ENCODE data around the gene ZBTB8A.
"Not testable (repeated sequence)": the region's sequence is repeated elsewhere in the genome, so short reads cannot be mapped to it uniquely, and the experiment has no call there.

ZBTB8A gene

DNA sequence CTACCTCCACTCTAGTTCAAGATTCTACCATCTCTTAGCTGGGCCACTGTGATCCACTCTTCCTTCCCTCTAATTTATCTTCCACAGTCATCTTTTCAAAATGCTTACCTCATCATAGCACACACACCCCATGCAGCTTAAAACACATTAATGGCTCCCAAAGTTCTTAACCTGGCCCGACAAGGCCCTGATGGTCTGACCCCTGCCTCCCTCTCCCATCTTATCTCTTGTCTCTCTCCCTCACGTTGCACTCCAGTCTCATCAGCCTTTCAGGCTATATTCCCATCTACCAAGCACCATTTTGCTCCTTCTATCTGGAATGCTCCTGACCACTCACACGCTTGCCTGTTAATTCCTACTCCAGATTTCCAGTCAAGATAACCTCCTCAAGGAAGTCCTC lies 2.5 kb upstream of the ZBTB8A start:
- no peak for DNase-seq (ENCODE audit: low read depth)

DNA sequence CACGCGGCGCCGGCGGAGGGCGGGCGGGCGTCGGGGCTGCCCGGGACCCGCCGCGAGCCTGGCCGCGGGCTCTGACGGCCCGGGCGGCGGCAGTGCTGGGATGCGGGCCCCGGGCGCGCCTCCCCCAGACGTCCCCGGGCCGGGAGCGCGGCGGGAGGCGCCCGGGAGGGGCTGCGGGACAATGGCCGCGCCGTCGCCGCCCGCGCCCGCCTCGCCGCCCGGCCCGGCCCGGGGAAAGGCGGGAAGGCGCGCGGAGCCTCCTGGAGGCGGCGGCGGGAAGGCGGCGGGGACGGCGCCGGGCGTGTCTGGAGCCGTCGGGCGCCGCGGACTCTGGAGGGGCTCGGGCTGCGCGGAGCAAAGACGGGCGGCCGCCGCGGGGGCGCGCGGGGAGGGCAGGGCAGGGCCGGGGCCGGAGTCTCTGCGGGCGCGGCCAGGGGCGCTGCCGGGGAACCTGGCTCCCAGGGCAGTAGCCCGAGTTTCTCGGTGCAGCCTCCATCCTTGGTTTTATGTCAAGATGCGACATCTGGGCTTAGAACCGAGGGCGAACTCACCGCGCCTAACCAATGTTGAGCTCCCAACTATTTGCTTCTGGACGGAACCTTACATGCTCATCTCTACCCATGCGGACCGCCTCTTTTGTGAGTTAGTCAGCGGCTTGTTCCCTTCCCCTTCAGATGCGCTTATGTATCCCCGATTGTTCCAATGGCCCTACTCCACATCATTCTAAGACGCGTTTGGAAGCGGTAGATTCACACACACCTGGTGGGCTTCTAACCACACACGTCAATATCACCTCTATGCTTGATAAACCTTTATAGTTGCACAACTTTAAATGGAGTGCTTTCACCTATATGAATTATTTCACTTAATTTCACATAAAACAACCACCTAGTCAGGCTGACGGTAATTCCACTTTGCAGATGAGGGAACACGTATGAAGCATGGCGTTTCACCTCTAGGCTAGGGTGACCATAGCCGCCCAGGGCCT lies 651 bp downstream of the ZBTB8A start:
- DNase-seq (ENCODE audit: low read depth) = peak; percentile 59

DNA sequence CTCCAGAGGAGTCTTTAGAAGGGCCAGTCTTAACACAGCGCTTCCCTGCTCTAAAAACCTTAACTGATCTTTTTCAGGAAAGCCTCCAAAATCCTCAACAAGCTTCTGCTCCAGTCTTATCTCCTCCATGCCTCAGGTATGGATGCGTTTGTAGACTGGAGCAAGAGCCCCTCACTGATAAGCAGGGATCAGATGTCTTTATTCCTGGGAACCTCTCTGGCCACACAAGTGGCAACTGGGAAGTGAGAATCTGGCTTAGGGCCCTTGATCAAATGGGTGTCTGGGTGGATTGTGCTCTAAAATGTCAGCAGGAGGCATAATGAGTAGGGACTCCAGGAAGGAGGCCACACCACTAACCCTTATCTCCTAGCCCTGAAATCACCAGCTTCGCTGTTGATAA lies 1.4 kb downstream of the ZBTB8A start:
- no peak for DNase-seq (ENCODE audit: low read depth)

DNA sequence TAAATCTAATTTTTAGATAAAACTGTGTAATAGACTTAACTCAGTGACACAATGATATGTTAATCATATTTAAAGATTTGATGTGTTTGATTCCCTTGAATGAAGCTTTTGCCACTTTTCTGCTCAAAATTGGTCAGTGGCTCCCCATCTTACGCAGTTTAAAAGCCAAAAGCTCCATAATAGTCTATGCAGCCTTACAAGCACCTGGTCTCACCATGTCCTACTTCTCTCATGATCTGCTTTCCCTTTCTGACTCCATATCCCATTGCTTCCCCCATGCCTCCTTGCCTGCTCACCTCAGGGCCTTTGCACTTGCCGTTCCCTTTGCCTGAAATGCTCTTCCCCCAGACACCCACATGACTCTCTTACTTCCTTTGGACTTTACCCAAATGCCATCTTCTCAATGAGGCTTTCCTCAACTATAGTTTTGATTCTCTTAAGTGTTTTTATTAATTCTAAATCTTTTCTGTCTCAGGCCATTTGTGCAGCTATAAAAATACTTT lies 1.9 kb downstream of the ZBTB8A start:
- DNase-seq (ENCODE audit: low read depth) = no peak

DNA sequence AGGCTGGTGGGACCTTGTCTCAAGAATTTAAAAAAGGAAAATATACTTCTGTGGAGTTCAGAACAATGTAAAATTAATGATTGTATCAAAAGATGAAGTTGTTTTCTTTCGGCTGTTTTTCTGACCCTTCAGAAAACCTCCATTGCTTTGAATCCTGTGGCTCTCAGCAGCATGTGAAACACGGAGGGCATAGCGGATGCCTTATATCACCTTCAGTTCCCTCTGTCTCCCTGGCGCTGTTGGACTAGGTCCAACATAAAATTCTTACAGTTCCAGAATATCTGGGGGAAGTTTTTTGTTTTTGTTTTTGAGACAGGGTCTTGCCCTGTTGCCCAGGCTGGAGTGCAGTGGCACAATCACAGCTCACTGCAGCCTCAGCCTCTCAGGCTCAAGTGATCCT lies 7.4 kb downstream of the ZBTB8A start:
- no peak for DNase-seq (ENCODE audit: low read depth)

DNA sequence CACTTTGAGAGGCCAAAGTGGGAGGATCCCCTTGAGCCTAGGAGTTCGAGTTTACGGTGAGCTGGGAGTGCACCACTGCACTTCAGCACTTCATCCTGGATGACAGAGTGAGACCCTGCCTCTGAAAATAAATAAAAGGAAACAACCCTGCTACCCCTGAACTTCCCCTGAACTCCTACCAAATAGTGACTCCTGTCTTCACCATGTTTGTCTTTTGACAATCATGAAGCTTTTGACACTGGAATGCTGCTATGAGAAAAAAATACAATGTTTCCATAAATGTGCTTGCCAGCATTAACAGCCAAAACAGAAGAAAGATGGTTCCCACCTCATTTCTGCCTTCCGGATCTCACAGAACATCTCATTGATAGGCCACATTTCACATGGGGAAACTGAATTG lies 10.4 kb downstream of the ZBTB8A start:
- DNase-seq (ENCODE audit: low read depth) = no peak

DNA sequence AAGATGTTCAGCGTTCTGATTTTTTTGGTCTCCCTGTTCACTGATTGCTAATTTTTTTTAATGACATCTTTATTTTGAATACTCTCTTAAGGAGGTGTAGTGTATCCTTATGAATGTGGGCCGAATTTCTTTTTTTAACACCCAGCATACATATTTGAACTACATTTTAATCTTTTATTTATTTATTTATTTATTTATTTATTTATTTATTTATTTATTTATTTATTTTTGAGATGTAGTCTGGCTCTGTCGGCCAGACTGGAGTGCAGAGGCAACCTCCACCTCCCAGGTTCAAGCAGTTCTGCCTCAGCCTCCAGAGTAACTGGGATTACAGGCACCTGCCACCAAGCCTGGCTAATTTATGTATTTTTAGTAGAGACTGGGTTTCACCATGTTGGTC lies 15.1 kb downstream of the ZBTB8A start:
- DNase-seq (ENCODE audit: low read depth) = no peak

DNA sequence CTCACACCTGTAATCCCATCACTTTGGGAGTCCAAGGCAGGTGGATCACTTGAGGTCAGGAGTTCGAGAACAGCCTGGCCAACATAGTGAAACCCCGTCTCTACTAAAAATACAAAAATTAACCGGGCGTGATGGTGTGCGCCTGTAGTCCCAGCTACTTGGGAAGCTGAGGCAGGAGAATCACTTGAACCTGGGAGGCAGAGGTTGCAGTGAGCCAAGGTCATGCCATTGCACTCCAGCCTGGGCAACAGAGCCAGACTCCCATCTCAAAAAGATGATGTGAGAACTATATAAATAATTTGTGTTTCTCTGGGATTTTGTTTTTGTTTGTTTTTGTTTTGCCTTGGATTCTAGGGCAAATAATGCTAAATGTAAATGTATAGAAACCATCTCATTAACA lies 17.8 kb downstream of the ZBTB8A start:
- not testable (repeated sequence) for DNase-seq (ENCODE audit: low read depth)

DNA sequence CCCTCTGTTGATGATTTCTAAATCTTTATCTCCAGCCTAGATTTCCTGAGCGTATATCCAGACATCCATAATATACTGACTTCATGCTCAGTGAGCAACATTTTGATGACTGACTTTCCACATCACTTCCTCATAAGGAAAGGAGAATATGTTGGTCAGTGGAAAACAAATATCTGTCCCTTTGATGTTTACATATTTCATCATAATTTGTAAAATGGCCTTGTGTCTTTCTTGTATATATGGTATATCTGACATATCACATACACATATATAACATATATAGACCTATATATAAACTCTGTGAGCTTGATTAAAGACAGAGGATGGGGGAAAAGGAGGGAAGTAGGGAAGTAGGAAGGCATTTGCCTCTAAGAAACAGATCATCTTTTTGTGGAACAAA lies 18.6 kb downstream of the ZBTB8A start:
- DNase-seq (ENCODE audit: low read depth) = no peak

DNA sequence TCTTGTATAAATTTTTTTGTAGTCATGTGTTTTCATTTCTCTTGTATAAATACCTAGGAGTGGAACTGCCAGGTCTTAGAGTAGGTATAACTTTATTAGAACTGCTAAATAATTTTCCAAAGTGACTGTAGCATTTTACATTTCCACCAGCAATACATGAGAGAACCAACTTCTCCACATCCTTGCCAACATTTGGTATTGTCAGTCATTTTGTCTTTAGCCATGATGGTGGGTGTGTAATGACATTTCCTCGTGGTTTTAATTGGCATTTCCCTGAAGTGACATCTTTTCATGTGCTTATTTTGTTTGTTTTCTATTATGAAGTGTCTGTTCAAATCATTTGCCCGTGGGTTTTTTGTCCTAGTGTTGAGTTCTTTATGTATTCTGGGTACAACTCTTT lies 29.7 kb downstream of the ZBTB8A start:
- DNase-seq (ENCODE audit: low read depth) = no peak

DNA sequence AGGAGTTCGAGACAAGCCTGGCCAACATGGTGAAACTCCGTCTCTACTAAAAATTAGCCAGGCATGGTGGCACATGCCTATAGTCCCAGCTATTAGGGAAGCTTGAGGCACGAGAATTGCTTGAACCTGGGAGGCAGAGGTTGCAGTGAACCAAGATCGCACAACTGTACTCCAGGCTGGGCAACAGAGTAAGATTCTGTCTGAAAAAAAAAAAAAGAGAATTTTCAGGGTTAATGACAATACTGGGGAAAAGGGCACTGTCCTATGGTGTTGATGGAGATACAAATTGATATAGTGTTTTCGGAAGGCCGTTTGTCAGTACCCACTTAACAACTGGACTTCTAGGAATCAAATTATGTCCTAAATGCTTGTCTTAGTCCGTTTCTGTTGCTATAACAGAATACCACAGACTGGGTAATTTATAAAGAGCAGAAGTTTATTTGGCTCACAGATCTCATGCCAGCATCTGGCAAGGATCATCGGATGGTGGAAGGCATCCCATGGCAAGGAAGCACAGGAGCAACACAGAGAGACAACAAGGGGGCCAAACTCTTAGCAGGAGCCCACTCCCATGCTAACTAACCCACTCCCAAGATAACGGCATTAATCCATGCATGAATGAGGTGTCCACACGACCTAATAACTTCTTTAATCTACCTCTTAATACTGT lies 41.3 kb downstream of the ZBTB8A start:
- no peak for DNase-seq (ENCODE audit: low read depth)

DNA sequence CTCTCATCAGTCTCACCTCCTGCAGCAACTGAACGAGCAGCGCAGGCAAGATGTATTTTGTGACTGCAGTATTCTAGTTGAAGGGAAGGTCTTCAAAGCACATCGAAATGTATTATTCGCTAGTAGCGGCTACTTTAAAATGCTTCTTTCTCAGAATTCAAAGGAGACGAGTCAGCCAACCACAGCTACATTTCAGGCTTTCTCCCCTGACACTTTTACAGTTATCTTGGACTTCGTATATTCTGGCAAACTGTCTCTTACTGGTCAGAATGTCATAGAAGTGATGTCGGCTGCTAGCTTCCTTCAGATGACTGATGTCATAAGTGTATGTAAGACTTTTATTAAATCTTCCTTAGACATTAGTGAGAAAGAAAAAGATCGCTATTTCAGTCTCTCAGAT lies 53.7 kb downstream of the ZBTB8A start:
- DNase-seq (ENCODE audit: low read depth) = peak; percentile 29

DNA sequence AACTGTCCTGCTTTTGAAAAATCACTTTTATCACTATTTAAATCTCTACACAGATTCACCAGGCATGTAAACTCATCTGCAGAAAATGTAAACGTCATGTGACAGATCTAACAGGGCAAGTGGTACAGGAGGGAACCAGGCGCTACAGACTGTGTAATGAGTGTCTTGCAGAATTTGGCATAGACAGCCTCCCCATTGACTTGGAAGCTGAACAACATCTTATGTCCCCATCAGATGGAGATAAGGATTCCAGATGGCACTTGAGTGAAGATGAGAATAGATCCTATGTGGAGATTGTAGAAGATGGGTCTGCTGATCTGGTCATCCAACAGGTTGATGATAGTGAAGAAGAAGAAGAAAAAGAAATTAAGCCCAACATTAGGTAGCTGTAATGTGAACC lies 60.8 kb downstream of the ZBTB8A start:
- DNase-seq (ENCODE audit: low read depth) = no peak

DNA sequence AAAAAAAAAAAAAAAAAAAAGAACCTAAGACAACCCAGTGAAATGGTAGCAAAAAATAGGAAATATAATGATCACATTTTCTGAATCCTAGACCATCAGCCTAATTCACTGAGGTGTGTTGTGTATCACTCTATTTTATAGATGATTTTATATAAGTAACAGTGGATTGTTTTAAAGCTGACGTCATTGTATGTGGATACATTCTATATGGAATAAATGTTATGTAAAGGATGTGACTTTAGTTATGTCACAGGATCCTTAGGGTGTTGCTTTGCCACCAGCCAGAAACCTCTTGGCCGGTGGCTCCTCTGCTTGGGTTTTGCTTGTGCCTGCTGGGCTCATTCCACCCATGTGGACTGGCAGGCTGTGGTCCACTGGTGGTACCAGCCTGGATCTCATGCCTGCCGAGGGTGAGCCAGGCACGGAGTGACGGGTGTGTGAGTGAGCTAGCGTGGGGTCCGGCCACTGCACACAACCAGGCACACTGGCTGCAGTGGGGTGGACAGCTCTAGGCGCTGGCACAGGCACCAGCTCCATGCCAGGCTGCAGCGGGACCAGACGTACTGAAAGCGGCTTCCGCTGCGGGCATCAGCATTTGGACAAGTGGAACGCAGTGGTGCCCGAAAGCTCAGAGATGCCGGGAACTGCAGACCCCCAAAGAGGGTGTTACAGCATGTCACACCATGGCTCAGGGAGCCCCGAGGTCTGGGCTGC lies 66.6 kb downstream of the ZBTB8A start:
- DNase-seq (ENCODE audit: low read depth) = no peak

DNA sequence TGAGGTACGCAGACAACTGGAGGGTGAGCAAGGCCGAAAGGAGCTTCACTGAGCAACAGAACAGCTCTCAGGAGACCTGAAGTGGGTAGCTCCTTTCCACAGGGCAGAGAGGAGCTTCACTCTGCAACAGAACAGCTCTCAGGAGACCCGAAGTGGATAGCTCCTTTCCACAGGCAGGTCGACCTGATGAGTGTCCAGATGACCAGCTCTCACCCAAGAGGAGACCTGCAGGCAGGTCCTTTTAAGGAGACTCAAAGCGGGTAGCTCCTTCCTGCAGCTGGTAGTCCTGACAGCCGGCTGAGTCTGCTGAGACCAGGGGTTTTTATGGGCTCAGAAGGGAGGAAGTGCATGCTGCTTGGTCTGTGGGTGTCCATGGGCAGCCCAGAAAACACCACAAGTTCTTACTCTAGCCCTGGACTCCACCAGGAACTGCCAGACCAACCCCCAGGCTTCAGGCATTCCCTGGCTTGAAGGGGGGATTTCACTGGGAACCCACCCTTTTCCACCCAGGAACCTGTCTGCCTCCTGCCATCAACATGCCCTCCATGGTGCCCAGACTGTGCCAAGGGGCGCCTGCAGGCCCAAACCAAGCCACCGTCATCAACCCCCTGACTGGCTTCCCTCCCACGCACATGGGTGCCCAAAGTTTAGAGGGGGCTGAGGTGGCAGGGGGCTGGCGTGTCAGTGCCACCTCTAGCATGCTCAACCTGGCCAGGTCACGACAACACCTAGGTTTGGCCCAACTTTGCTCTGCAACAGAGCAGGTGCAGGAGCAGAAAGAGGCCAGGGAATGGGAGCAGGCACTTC lies 67.5 kb downstream of the ZBTB8A start:
- no peak for DNase-seq (ENCODE audit: low read depth)

DNA sequence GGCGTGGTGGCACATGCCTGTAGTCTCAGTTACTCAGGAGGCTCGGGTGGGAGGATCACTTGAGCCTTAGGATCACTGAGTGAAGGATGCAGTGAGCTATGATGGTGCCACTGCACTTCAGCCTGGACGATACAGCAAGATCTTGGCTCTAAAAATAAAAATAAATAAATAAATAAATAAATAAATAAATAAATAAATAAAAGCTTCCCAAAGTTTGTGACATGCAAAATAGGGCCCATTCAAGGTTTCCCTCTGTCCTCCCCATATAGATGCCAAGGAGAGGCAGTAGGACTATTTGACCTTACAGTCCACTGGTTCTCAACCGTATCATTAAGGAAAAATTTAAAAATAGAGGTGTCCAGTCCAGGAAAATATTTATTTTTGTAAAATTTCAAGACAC lies 70.0 kb downstream of the ZBTB8A start:
- DNase-seq (ENCODE audit: low read depth) = no peak

DNA sequence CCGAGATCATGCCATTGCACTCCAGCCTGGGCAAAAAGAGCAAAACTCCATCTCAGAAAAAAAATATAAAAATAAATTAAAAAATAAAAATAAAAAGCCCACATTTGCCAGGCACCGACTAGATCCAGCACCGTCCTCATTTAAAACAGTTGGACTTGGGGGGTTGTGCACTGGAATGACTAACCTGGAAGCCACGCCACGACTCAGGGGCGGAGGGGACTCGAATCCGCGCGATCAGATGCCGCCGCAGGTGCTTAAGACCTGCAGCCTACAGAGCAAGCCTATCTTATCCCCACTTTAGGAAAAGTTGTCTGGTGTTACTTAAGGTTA lies 72.6 kb downstream of the ZBTB8A start:
- no peak for DNase-seq (ENCODE audit: low read depth)

DNA sequence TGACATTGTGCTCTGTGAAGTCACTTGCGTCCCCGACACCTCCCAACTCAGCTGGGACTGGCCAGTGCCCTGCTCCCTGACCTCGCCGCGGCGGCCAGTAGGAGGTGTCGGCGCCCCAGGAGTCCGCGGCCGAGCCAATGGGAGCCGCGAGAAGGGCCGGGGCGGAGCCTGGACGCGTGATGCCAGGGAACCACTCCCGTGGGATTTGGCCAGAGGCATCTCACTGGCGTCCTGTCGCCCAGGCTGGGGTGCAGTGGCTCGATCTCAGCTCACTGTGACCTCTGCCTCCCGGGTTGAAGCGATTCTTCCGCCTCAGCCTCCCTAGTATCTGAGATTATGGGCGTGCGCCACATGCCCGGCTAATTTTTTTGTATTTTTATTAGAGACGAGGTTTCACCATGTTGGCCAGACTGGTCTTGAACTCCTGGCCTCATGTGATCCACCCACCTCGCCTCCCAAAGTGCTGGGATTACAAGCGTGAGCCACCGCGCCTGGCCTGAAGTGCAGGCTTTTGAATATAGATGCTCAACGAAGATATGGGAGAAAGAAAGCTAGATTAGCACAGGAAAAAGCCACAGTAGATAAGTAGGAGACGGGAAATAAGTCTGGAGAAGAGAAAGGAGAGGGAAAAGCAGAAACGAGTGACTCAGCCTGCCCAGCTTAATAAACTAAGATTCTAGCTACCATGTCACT lies 73.1 kb downstream of the ZBTB8A start:
- peak; percentile 83 for DNase-seq (ENCODE audit: low read depth)

DNA sequence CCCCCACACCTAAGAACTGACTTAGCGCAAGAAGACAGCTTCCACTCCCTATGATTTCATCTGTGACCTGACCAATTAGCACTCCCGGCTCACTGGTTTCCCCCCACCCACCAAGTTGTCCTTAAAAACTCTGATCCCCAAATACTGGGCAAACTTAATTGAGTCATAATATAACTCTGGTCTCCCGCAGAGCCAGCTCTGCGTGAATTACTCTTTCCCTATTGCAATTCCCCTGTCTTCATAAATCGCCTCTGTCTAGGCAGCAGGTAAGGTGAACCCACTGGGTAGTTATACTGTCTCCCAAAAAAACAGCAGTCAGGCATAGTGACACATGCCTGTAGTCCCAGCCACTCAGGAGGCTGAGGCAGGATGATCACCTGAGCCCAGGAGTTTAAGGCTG lies 74.2 kb downstream of the ZBTB8A start:
- DNase-seq (ENCODE audit: low read depth) = no peak

DNA sequence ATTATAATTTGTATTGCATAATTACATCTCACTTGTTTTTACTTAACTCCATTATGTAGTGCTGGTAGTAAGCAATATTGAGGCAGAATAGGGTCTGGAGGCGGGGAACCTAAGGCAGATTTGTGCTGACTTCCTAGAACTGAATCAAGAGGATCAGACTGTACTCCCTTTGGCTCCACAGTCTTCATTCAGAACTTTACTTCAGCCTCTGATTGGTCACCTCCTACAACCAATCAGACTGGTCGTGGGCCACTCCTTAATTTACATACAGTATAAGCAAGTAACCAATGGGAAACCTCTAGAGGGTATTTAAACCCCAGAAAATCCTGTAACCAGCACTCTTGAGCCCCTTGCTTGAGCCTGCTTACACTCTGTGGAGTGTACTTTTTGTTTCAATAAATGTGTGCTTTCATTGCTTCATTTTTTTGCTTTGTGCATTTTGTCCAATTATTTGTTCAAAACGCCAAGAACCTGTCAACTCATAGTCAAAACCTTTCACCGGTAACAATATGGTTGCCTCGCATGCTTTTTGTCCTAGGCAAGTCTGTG lies 79.5 kb downstream of the ZBTB8A start:
- DNase-seq (ENCODE audit: low read depth) = no peak
